ENCODE data around the gene SH3BGRL3.
"Not testable (repeated sequence)": the region's sequence is repeated elsewhere in the genome, so short reads cannot be mapped to it uniquely, and the experiment has no call there.

The SH3BGRL3 gene

GRCh38 chr1:26302733-26303405 is 23.0 kb downstream of the SH3BGRL3 start:
- intact Hi-C loops (cut with DNase I) = no loop called here
- no peak for DNase-seq

DNA sequence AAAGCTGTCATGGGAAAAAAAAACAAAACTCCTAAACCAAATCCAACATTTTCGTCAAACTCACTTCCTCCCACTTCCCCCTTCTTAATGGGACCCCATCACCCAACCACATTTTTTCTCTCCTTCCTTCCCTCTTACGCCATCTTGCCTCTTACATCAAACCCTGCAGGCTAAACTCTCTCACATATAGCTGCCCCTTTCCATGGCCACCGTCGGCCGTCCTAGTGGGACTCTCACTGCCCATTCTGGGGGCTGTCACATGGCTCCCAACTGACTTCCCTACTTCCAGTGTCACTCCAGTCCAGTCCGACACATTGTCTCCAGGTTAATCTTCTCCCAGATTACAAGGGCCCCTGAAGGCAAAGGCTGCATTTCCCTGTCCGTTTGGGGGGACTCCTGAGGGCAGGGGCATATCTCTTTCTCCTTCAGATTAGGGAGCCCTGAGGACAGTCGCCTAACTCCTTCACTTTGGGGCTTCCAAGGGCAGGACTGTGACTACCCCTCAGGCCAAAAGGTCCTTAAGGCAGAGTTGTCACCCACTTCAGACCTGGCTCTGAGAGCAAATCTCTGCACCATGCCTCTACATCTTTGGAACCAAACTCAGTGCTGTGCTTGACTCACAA is 25.9 kb downstream of the SH3BGRL3 start:
- intact Hi-C loops (cut with DNase I) = no loop called here
- DNase-seq = no peak

GRCh38 chr1:26306290-26307229 is 26.7 kb downstream of the SH3BGRL3 start, which contains the start of gene UBXN11:
Gene UBXN11 (minus strand): TSS chr1:26306636. CDS start chr1:26302883, 3,753 bp downstream.
- intact Hi-C loops (cut with DNase I) = no loop called here
- DNase-seq = peak; percentile 75 to 96 (median 90)

DNA sequence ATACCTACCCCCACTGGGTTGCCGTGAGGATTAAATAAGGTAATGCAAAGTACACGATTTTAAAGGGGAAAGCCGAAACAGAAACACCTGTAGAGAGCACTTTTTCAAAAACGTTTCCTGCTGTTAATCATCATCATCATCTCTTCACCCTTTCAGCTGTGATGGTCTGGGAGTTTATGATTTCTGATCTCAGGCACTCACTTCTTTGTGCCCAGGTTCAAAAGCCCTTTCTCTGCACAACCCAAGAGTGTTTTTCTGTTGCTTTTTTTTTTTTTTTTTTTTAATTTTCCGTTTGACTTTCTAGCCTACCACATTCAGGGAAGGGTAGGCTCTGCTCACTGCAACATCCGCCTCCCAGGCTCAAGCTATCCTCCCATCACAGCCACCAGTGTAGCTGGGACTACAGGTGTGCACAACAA is 27.5 kb downstream of the SH3BGRL3 start:
- intact Hi-C loops (cut with DNase I) = no loop called here
- DNase-seq = no peak

DNA sequence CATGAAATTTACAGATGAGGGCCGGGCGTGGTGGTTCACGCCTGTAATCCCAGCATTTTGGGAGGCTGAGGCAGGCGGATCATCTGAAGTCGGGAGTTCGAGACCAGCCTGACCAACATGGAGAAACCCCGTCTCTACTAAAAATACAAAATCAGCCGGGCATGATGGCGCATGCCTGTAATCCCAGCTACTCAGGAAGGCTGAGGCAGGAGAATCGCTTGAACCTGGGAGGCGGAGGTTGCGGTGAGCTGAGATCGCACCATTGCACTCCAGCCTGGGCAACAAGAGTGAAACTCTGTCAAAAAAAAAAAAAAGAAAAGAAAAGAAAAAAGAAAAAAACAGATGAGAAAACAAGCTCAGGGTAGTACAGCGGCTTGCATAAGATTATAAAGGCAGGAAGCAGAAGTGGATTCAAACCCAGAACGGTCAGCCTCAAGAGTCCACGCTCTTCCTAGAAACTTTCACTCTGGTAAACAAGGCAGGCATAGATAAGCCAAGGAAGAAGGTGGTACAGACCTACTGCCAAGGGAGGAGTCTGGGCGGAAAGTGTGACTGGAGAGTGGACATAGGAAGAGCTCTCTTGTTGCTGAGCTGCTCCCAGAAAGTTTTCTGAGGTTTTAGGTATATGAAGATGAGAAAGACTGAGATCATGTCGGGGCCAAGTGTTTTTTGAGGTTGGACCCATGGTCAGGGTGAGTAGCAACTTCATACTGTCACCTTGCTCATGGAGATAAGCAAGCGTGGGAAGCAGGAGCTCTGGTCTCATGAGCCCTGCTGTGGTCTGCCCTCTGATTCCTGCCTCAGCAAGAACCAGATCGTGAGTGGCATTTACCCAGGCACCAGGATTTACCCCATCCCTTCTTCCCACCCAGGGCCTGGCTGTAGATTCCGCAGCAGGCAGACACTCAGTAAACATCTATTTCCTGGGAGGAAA is 28.3 kb downstream of the SH3BGRL3 start:
- intact Hi-C loops (cut with DNase I); DNase-seq: not testable (repeated sequence)

DNA sequence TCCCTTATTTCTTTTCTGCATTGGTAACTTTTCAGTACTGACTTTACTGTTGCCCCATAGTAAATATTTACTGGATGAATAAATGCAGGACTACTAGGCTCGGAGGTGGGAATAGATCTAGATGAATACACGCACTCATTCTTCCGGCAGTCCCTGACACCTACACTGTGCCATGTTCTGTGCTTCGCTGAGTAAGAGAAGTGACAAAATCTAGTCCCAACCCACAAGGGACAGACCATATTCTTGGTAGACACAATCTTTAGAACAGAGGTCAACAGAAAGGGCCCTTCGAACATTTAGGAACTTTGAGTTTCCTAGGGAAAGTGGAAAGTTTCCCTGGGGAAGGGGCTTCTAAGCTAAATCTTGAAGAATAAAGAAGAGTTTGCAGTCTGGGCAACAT is 34.6 kb downstream of the SH3BGRL3 start:
- no peak for DNase-seq
- intact Hi-C loops (cut with DNase I) = no loop called here

GRCh38 chr1:26315874-26316850 is 36.3 kb downstream of the SH3BGRL3 start:
- no peak for DNase-seq
- intact Hi-C loops (cut with DNase I) = no loop called here

DNA sequence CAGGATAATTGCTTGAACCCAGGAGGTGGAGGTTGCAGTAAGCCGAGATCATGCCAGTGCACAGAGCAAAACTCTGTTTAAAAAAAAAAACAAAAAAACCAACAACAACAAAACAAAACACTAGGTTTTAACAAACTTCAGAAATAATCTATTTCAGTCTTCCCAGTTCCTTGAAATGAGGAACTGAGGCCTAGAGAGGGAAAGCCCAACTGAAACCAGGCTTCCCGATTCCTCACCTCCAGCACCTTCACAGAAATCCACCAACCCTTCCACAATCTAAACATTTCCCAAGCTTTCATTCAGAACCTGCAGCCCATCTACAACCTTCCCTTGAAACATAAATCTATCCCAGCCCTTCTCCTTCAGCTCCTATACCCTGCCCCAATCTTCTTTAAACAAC is 37.3 kb downstream of the SH3BGRL3 start:
- no peak for DNase-seq
- intact Hi-C loops (cut with DNase I) = no loop called here

GRCh38 chr1:26317612-26318337 is 37.9 kb downstream of the SH3BGRL3 start, which contains the start of gene CD52:
Gene CD52 (plus strand): TSS chr1:26317958. CDS start chr1:26318018, 60 bp downstream.
- peak in 33 of 42 donors; percentile 16 to 83 (median 44) for DNase-seq
- intact Hi-C loops (cut with DNase I) = no loop called here

GRCh38 chr1:26318338-26319064 is 38.6 kb downstream of the SH3BGRL3 start:
- peak in 11 of 42 donors; percentile 10 to 48 (median 24) for DNase-seq
- intact Hi-C loops (cut with DNase I) = no loop called here

DNA sequence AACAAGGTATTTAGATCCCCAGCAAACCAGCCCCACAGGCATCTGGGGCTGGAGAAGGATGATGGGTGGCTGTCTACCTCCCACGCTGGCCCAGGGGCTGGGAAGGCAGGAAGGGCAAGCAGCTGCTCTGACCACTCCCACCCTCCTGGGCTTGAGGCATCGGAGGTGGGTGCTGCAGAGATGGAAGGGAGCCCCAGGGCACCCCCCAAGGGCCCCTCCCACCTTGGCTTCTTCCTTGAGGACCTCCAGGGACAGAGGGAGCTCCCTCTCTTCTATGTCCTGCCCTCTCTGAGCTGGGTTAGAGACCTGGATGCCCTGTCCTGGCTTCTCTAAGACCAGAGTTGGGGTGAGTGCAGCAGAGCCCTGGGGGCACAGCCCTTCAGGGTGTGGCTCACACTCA is 41.0 kb downstream of the SH3BGRL3 start:
- no peak for DNase-seq
- intact Hi-C loops (cut with DNase I) = loop anchor here (5.0 to 10.0 kb wide), 2 partner anchors 44 to 216 kb away; no protein-coding TSS in a partner anchor

DNA sequence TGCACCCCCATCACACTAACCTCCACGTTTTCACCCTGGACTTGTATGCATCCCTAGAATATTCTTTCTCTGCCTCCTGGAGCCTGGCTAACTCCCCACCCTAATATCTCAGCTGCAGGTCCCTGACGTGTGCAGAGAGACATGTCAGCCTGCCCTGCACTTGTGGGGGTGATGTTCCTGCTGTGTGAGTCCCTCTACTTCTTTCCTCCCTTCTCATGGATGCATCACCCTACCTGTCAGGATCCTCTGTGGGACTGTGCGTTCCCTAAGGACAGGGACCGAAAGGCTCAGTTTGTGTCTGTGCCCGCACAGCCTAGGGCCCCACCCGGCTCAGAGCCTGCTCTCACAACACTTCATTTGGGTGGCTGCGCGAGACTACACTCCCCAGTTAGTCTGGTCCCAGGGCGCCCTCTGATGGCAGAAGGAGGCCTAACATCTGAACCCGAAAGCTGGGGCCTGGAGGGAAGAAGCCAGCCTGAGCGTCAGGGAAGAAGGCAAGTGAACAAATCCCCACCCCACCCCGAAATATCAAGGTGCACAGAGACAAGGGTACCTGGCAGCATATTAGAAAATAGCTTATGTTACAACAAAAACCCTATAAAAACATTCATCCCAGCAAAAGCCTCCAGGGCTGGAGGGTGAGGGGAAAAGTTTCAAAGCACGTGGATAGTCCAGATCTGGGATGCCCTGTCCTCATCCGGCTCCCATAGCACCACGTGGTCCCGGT is 41.6 kb downstream of the SH3BGRL3 start:
- peak; percentile 88 to 98 (median 95) for DNase-seq
- intact Hi-C loops (cut with DNase I) = loop anchor here (5.0 to 10.0 kb wide), 2 partner anchors 44 to 217 kb away; no protein-coding TSS in a partner anchor

DNA sequence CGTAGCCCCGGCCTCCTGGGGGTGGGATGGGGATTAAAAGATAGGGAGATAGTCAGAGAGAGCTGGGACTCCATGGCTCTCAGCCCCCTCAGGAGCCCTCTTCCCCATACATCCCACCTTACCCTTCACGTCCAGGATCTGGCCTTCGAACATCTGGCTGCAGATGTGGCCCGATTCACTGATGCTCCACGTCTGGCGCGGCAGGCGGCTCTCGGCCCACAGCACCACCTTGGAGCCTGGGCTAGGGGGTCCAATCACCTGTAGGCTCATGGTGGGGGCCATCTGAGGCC is 42.1 kb downstream of the SH3BGRL3 start:
- no peak for DNase-seq
- intact Hi-C loops (cut with DNase I) = loop anchor here (5.0 to 10.0 kb wide), 2 partner anchors 45 to 217 kb away; no protein-coding TSS in a partner anchor

GRCh38 chr1:26323382-26323781 is 43.5 kb downstream of the SH3BGRL3 start:
- intact Hi-C loops (cut with DNase I) = loop anchor here (5.0 to 10.0 kb wide), 2 partner anchors 46 to 219 kb away; no protein-coding TSS in a partner anchor
- DNase-seq = no peak

GRCh38 chr1:26324550-26324949 is 44.7 kb downstream of the SH3BGRL3 start:
- intact Hi-C loops (cut with DNase I) = loop anchor here (5.0 to 10.0 kb wide), 2 partner anchors 47 to 220 kb away; no protein-coding TSS in a partner anchor
- no peak for DNase-seq

All from head of caudate nucleus (tissue), 42 donors.